Measurements from ENCODE around the gene ITSN1. TPM values are rescaled to one million over a fixed set of nuclear protein-coding genes. Genes with fewer than 3 reads are reported as not detected.

The ITSN1 gene
- total and polyA plus RNA-seq, 2 experiments from 2014 or later: 77.9 to 95.7 TPM

DNA sequence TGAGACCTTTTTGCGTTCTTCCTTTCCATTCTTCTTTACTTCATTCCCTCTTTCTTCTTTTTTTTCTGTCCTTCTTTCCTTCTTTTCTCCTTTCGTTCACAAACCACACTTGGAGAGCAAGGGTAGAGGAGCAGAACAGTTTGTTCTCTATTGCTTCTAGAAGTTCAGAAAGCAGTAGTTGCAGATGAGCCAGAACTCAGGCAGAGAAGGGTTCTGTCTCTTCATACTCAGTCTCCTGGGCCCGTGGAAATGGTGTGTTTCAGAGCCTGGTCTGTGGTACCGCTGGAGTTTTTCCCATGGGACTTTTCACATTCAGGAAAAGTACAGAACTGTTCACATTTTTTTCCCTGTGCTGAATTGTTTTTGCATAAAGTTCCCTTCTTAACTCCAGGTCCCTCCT, 186.3 kb downstream of the ITSN1 start:
- H3K36me3 Mint-ChIP-seq (ENCODE audit: low read depth): peaks cover 22% of the 10 kb centered on the region
- H3K27ac Mint-ChIP-seq: no peak overlapping the region
- H4K20me1 ChIP-seq (replicated peaks; ENCODE audit: insufficient read depth): no peaks in the 10 kb centered on the region; the same call in 1 of the 2 replicates
- H3K36me3 ChIP-seq (ENCODE audit: insufficient read depth): no peaks in the 10 kb centered on the region; the same call in none of the 2 replicates
- H3K9me3 Mint-ChIP-seq: no peaks in the 10 kb centered on the region
- H3F3A ChIP-seq (replicated peaks; ENCODE audit: low read depth): 0 out of 2 replicates have a peak, but pooled peaks cover 6% of the 10 kb centered on the region
- no peak overlapping the region for H3K27ac ChIP-seq (ENCODE audit: low read depth)
- no peak for ATAC-seq
- no peaks in the 10 kb centered on the region for H3K79me2 ChIP-seq (replicated peaks; ENCODE audit: insufficient read depth)
- TF ChIP-seq POLR2AphosphoS5 (IDR thresholded peaks at IDR 0.05; ENCODE audit: low read depth) (no peak), STAT1 (IDR thresholded peaks at IDR 0.05; ENCODE audit: unreplicated experiment) (no peak), ZNF114 (CRISPR knock-in tag; IDR thresholded peaks at IDR 0.05) (no peak), ZNF331 (CRISPR knock-in tag; IDR thresholded peaks at IDR 0.05; ENCODE audit: low read depth) (no peak), CREB1 (CRISPR knock-in tag; IDR thresholded peaks at IDR 0.05; ENCODE audit: low read depth) (no peak), JUNB (IDR thresholded peaks at IDR 0.05; ENCODE audit: unreplicated experiment) (no peak), EZH2phosphoT487 (IDR thresholded peaks at IDR 0.05; ENCODE audit: unreplicated experiment) (no peak), NANOG (IDR thresholded peaks at IDR 0.05; ENCODE audit: borderline replicate concordance) (no peak), EZH2 (IDR thresholded peaks at IDR 0.05; ENCODE audit: low read depth, unreplicated experiment) (no peak)
- TF ChIP-seq, protein P1, sequence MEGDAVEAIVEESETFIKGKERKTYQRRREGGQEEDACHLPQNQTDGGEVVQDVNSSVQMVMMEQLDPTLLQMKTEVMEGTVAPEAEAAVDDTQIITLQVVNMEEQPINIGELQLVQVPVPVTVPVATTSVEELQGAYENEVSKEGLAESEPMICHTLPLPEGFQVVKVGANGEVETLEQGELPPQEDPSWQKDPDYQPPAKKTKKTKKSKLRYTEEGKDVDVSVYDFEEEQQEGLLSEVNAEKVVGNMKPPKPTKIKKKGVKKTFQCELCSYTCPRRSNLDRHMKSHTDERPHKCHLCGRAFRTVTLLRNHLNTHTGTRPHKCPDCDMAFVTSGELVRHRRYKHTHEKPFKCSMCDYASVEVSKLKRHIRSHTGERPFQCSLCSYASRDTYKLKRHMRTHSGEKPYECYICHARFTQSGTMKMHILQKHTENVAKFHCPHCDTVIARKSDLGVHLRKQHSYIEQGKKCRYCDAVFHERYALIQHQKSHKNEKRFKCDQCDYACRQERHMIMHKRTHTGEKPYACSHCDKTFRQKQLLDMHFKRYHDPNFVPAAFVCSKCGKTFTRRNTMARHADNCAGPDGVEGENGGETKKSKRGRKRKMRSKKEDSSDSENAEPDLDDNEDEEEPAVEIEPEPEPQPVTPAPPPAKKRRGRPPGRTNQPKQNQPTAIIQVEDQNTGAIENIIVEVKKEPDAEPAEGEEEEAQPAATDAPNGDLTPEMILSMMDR (conservative IDR thresholded peaks at IDR 0.05; ENCODE audit: low read depth in 2 of 2): no peak
- TF ChIP-seq, protein P2, sequence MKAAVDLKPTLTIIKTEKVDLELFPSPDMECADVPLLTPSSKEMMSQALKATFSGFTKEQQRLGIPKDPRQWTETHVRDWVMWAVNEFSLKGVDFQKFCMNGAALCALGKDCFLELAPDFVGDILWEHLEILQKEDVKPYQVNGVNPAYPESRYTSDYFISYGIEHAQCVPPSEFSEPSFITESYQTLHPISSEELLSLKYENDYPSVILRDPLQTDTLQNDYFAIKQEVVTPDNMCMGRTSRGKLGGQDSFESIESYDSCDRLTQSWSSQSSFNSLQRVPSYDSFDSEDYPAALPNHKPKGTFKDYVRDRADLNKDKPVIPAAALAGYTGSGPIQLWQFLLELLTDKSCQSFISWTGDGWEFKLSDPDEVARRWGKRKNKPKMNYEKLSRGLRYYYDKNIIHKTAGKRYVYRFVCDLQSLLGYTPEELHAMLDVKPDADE (IDR thresholded peaks at IDR 0.05): no peak
- TF ChIP-seq, protein P3, sequence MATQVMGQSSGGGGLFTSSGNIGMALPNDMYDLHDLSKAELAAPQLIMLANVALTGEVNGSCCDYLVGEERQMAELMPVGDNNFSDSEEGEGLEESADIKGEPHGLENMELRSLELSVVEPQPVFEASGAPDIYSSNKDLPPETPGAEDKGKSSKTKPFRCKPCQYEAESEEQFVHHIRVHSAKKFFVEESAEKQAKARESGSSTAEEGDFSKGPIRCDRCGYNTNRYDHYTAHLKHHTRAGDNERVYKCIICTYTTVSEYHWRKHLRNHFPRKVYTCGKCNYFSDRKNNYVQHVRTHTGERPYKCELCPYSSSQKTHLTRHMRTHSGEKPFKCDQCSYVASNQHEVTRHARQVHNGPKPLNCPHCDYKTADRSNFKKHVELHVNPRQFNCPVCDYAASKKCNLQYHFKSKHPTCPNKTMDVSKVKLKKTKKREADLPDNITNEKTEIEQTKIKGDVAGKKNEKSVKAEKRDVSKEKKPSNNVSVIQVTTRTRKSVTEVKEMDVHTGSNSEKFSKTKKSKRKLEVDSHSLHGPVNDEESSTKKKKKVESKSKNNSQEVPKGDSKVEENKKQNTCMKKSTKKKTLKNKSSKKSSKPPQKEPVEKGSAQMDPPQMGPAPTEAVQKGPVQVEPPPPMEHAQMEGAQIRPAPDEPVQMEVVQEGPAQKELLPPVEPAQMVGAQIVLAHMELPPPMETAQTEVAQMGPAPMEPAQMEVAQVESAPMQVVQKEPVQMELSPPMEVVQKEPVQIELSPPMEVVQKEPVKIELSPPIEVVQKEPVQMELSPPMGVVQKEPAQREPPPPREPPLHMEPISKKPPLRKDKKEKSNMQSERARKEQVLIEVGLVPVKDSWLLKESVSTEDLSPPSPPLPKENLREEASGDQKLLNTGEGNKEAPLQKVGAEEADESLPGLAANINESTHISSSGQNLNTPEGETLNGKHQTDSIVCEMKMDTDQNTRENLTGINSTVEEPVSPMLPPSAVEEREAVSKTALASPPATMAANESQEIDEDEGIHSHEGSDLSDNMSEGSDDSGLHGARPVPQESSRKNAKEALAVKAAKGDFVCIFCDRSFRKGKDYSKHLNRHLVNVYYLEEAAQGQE (IDR thresholded peaks at IDR 0.05; ENCODE audit: unreplicated experiment): no peak
- TF ChIP-seq, protein P4, sequence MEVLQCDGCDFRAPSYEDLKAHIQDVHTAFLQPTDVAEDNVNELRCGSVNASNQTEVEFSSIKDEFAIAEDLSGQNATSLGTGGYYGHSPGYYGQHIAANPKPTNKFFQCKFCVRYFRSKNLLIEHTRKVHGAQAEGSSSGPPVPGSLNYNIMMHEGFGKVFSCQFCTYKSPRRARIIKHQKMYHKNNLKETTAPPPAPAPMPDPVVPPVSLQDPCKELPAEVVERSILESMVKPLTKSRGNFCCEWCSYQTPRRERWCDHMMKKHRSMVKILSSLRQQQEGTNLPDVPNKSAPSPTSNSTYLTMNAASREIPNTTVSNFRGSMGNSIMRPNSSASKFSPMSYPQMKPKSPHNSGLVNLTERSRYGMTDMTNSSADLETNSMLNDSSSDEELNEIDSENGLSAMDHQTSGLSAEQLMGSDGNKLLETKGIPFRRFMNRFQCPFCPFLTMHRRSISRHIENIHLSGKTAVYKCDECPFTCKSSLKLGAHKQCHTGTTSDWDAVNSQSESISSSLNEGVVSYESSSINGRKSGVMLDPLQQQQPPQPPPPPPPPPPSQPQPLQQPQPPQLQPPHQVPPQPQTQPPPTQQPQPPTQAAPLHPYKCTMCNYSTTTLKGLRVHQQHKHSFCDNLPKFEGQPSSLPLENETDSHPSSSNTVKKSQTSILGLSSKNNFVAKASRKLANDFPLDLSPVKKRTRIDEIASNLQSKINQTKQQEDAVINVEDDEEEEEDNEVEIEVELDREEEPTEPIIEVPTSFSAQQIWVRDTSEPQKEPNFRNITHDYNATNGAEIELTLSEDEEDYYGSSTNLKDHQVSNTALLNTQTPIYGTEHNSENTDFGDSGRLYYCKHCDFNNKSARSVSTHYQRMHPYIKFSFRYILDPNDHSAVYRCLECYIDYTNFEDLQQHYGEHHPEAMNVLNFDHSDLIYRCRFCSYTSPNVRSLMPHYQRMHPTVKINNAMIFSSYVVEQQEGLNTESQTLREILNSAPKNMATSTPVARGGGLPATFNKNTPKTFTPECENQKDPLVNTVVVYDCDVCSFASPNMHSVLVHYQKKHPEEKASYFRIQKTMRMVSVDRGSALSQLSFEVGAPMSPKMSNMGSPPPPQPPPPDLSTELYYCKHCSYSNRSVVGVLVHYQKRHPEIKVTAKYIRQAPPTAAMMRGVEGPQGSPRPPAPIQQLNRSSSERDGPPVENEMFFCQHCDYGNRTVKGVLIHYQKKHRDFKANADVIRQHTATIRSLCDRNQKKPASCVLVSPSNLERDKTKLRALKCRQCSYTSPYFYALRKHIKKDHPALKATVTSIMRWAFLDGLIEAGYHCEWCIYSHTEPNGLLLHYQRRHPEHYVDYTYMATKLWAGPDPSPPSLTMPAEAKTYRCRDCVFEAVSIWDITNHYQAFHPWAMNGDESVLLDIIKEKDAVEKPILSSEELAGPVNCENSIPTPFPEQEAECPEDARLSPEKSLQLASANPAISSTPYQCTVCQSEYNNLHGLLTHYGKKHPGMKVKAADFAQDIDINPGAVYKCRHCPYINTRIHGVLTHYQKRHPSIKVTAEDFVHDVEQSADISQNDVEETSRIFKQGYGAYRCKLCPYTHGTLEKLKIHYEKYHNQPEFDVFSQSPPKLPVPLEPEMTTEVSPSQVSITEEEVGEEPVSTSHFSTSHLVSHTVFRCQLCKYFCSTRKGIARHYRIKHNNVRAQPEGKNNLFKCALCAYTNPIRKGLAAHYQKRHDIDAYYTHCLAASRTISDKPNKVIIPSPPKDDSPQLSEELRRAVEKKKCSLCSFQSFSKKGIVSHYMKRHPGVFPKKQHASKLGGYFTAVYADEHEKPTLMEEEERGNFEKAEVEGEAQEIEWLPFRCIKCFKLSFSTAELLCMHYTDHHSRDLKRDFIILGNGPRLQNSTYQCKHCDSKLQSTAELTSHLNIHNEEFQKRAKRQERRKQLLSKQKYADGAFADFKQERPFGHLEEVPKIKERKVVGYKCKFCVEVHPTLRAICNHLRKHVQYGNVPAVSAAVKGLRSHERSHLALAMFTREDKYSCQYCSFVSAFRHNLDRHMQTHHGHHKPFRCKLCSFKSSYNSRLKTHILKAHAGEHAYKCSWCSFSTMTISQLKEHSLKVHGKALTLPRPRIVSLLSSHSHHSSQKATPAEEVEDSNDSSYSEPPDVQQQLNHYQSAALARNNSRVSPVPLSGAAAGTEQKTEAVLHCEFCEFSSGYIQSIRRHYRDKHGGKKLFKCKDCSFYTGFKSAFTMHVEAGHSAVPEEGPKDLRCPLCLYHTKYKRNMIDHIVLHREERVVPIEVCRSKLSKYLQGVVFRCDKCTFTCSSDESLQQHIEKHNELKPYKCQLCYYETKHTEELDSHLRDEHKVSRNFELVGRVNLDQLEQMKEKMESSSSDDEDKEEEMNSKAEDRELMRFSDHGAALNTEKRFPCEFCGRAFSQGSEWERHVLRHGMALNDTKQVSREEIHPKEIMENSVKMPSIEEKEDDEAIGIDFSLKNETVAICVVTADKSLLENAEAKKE (CRISPR knock-in tag; IDR thresholded peaks at IDR 0.05): no peak
- peaks cover 2% of the 10 kb centered on the region; the same call in 1 of the 3 replicates for H3K4me1 Mint-ChIP-seq
- H3K27me3 Mint-ChIP-seq (ENCODE audit: insufficient read depth, low read depth, poor library complexity): peaks cover 1% of the 10 kb centered on the region
- H3K4me3 ChIP-seq: no peak overlapping the region
- no peaks in the 10 kb centered on the region for H3K27me3 ChIP-seq (ENCODE audit: insufficient read depth)
- H3K4me1 ChIP-seq (ENCODE audit: insufficient read depth): no peaks in the 10 kb centered on the region
- no peak overlapping the region for H3K4me3 Mint-ChIP-seq
- H3K9me2 ChIP-seq (ENCODE audit: insufficient read depth): no peaks in the 10 kb centered on the region
- no peak overlapping the region for H3K4me2 ChIP-seq
- no peak for DNase-seq (ENCODE audit: low spot score)
- H2AFZ ChIP-seq: no peak overlapping the region
